HUES6 (cell line): ENCODE results near the gene PDE10A.

Experiments used
- H3K27ac ChIP-seq: 2 replicates; pipeline ENCODE4 v1.7.0; 2013; ENCODE audit warnings: low read depth, mild to moderate bottlenecking, low read length, inconsistent platforms
- H3K27me3 ChIP-seq: 2 replicates; pipeline ENCODE4 v1.6.1; 2013; ENCODE audit warnings: low read length; ENCODE audit not compliant: control insufficient read depth, insufficient read depth
- H3K36me3 ChIP-seq: 2 replicates; pipeline ENCODE4 v1.6.1; 2013; ENCODE audit warnings: low read length; ENCODE audit not compliant: control insufficient read depth, insufficient read depth
- H3K4me1 ChIP-seq: 2 replicates; pipeline ENCODE4 v1.6.1; 2013; ENCODE audit warnings: low read length; ENCODE audit not compliant: control insufficient read depth, insufficient read depth
- H3K4me3 ChIP-seq: 2 replicates; pipeline ENCODE4 v1.5.1; 2013; ENCODE audit warnings: low read depth, low read length
- H3K9ac ChIP-seq: one replicate; pipeline ENCODE4 v1.6.1; 2013; ENCODE audit warnings: mild to moderate bottlenecking, low read length
- H3K9me3 ChIP-seq: 2 replicates; pipeline ENCODE4 v1.6.1; 2013; ENCODE audit warnings: low read depth, low read length; ENCODE audit not compliant: control insufficient read depth, insufficient read depth

Gene PDE10A

GRCh38 chr6:165301372-165302246, 361.4 kb downstream of the PDE10A start:
- Histone ChIP-seq H3K27ac (no peak overlapping the region), H3K4me3 (no peak overlapping the region), H3K9ac (no peak overlapping the region), H3K4me1 (no peaks in the 10 kb centered on the region), H3K36me3 (no peaks in the 10 kb centered on the region), H3K27me3 (no peaks in the 10 kb centered on the region), H3K9me3 (no peaks in the 10 kb centered on the region)

DNA sequence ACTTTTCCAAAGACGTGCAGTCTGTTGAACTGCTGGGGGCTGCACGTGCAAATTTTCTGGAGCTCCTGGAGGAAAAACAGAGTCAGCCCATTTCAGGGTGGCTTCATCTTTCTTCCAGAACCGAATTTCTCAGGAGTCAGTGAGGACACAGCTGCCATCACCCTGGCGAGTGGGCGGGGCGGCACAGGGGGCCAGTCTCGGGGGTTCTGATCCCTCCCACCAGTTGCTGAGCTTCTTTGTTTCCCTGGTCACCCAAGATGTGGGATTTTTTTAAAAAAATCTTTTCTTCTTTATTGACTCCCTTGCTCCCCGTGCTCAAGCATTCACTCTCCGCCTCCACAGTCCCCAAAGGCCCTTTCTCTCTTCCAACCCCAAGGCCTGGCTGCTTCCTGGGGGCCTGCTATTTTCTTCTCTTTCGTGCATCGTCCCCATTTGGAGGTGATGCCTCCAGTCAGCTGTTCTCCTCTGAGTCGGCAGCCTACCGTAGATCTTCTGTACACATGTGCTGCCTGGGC, 362.6 kb downstream of the PDE10A start:
- Histone ChIP-seq H3K27ac (no peak overlapping the region), H3K4me3 (no peak overlapping the region), H3K27me3 (no peaks in the 10 kb centered on the region), H3K9ac (no peak overlapping the region), H3K4me1 (no peaks in the 10 kb centered on the region), H3K9me3 (no peaks in the 10 kb centered on the region), H3K36me3 (no peaks in the 10 kb centered on the region)

DNA sequence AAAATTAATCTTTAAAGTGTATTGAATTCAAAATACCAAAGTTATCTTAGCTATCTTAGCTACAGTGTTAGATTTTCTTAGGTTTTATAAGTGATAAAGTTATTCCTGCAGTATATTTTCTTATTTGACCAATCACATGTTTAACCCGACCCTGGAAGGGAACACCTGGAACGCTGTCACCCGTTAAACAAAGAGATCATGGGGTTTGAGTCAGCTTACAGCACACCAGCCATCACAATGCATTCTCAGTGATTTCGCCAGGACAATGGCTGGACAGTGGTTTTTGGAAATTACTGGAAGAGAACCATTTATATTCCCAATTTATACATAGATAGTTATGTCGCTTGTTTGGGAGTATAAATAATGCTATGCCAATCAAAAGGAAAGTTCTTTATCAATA, 364.2 kb downstream of the PDE10A start:
- H3K4me3 ChIP-seq: no peak overlapping the region
- no peaks in the 10 kb centered on the region for H3K27me3 ChIP-seq
- H3K9ac ChIP-seq: no peak overlapping the region
- no peak overlapping the region for H3K27ac ChIP-seq
- no peaks in the 10 kb centered on the region for H3K9me3 ChIP-seq
- no peaks in the 10 kb centered on the region for H3K36me3 ChIP-seq
- H3K4me1 ChIP-seq: no peaks in the 10 kb centered on the region

- Histone ChIP-seq H3K4me3 (no peak overlapping the region), H3K36me3 (no peaks in the 10 kb centered on the region), H3K27me3 (no peaks in the 10 kb centered on the region), H3K27ac (no peak overlapping the region), H3K9ac (no peak overlapping the region), H3K9me3 (no peaks in the 10 kb centered on the region), H3K4me1 (no peaks in the 10 kb centered on the region)
Measured at GRCh38 chr6:165298402-165298801, 364.6 kb downstream of the PDE10A start.

DNA sequence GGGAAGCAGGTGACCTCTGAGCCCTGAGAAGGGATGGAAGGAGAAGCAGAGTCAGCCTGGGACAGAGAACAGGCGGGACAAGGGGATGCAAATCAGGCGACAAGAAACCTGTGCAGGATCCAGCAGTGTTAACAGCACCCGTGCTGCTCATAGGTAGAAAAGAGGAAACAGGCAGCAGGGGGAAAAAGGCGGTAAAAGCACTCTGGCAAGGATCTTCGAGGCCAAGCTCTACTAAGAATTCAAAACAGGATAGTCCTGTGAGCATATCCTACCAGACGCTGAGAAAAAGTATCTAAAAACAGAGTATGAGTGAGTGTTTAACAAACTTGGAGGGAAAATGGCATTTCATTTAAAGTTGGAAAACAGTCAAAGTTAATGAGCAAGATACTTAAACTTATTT, 370.4 kb downstream of the PDE10A start:
- Histone ChIP-seq H3K9ac (no peak overlapping the region), H3K4me3 (no peak overlapping the region), H3K36me3 (no peaks in the 10 kb centered on the region), H3K4me1 (no peaks in the 10 kb centered on the region), H3K27me3 (no peaks in the 10 kb centered on the region), H3K9me3 (no peaks in the 10 kb centered on the region), H3K27ac (no peak overlapping the region)
